Immature natural killer cell (primary cell): Measurements from ENCODE around the gene LRRC25. TPM values are rescaled to one million over a fixed set of nuclear protein-coding genes. Genes with fewer than 3 reads are reported as not detected.
A peak's percentile ranks its signal among the peaks of the same experiment; 100 is the strongest.
"Not testable (repeated sequence)": the region's sequence is repeated elsewhere in the genome, so short reads cannot be mapped to it uniquely, and the experiment has no call there.

Source experiments
- DNase-seq, 3 donors: peaks; one replicate each; pipeline ENCODE4 v3.0.0; 2022; ENCODE audit warnings: mixed read lengths in 1 of 3
- H3K27ac Mint-ChIP-seq, 6 donors: one replicate each; pipeline ENCODE4 v1.8.0; 2020; ENCODE audit warnings: mixed read lengths in 6 of 6, mild to moderate bottlenecking in 5 of 6, inconsistent platforms in 4 of 6, moderate library complexity in 3 of 6
- H3K27me3 Mint-ChIP-seq, 3 donors: one replicate each; pipeline ENCODE4 v1.8.0; 2020 to 2021; ENCODE audit warnings: low read depth in 3 of 3, mild to moderate bottlenecking in 3 of 3, mixed read lengths in 3 of 3, moderate library complexity in 3 of 3, inconsistent platforms in 1 of 3
- H3K36me3 Mint-ChIP-seq, 3 donors: one replicate each; pipeline ENCODE4 v1.8.0; 2020; ENCODE audit warnings: mixed read lengths in 3 of 3, inconsistent platforms in 2 of 3, mild to moderate bottlenecking in 2 of 3
- H3K4me1 Mint-ChIP-seq, 2 donors: one replicate each; pipeline ENCODE4 v1.8.0; 2020; ENCODE audit warnings: inconsistent platforms in 2 of 2, mild to moderate bottlenecking in 2 of 2, mixed read lengths in 2 of 2, moderate library complexity in 1 of 2
- H3K4me3 Mint-ChIP-seq, 5 donors: one replicate each; pipeline ENCODE4 v1.8.0; 2020; ENCODE audit warnings: mild to moderate bottlenecking in 5 of 5, mixed read lengths in 5 of 5, inconsistent platforms in 3 of 5, moderate library complexity in 3 of 5
- H3K9me3 Mint-ChIP-seq, 6 donors: one replicate each; pipeline ENCODE4 v1.8.0; 2020; ENCODE audit warnings: mild to moderate bottlenecking in 6 of 6, mixed read lengths in 6 of 6, inconsistent platforms in 4 of 6, moderate library complexity in 3 of 6
- polyA plus RNA-seq, 3 donors: library from polyadenylated mRNA; unstranded; fragments of 300-500 nt; fragmentation: Illumina TruSeq; gene quantifications; one replicate each; pipeline ENCODE4 v1.2.3, GENCODE V29; 2021

LRRC25 gene
- polyA plus RNA-seq, 3 donors from 2014 or later: 2.7 to 18.1 (median 7.7) TPM

DNA sequence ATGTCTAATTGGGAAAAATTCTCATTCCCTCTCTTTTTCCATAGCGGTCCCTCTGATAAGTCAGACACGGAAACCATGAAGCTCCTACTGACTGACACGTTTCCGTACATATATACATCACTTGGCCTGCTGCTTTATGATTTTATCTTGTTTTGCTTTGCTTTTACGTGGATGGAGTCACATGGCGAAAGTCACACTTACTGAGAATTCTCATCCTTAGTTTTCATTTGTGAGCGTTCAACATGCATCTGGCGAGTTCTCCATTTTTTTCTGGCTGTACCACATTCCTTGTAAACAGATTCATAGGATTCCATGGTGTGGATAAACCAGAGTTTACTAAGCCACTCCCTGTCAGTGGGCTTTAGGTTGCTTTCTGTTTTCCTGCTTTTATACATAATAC, 35.8 kb downstream of the LRRC25 start:
- H3K36me3 Mint-ChIP-seq: peaks cover 22 to 55% (median 42%) of the 10 kb centered on the region in 3 donors
- H3K27ac Mint-ChIP-seq: no peak overlapping the region
- peaks cover 0 to 2% (median 2%) of the 10 kb centered on the region in 3 donors for H3K27me3 Mint-ChIP-seq
- peaks cover 0 to 4% of the 10 kb centered on the region in 2 donors for H3K4me1 Mint-ChIP-seq
- H3K4me3 Mint-ChIP-seq: no peak overlapping the region
- no peaks in the 10 kb centered on the region for H3K9me3 Mint-ChIP-seq
- DNase-seq: no peak

GRCh38 chr19:18357041-18357440, 40.4 kb downstream of the LRRC25 start:
- H3K27ac Mint-ChIP-seq: no peak overlapping the region
- H3K9me3 Mint-ChIP-seq: no peaks in the 10 kb centered on the region
- peaks cover 22 to 38% (median 37%) of the 10 kb centered on the region in 3 donors for H3K36me3 Mint-ChIP-seq
- no peaks in the 10 kb centered on the region for H3K4me1 Mint-ChIP-seq
- H3K27me3 Mint-ChIP-seq: peaks cover 0 to 2% (median 0%) of the 10 kb centered on the region in 3 donors
- H3K4me3 Mint-ChIP-seq: no peak overlapping the region
- DNase-seq: no peak

DNA sequence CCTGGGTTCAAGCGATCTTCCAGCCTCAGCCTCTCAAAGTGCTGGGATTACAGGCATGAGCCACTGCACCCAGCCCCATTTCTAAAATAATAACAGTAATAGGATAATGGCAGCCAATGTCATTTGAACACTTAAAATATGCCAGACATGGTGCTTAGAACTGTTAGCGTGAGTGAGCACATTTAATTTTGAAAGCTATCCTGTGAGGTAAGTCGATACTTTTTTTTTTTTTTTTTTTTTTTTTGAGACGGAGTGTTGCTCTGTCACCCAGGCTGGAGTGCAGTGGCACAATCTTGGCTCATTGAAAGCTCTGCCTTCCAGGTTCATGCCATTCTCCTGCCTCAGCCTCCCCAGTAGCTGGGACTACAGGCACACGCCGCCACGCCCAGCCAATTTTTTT, 42.7 kb downstream of the LRRC25 start:
- H3K4me1 Mint-ChIP-seq, DNase-seq, H3K27ac Mint-ChIP-seq, H3K4me3 Mint-ChIP-seq, H3K27me3 Mint-ChIP-seq, H3K9me3 Mint-ChIP-seq: not testable (repeated sequence)
- H3K36me3 Mint-ChIP-seq: peaks cover 20 to 33% (median 33%) of the 10 kb centered on the region in 3 donors

DNA sequence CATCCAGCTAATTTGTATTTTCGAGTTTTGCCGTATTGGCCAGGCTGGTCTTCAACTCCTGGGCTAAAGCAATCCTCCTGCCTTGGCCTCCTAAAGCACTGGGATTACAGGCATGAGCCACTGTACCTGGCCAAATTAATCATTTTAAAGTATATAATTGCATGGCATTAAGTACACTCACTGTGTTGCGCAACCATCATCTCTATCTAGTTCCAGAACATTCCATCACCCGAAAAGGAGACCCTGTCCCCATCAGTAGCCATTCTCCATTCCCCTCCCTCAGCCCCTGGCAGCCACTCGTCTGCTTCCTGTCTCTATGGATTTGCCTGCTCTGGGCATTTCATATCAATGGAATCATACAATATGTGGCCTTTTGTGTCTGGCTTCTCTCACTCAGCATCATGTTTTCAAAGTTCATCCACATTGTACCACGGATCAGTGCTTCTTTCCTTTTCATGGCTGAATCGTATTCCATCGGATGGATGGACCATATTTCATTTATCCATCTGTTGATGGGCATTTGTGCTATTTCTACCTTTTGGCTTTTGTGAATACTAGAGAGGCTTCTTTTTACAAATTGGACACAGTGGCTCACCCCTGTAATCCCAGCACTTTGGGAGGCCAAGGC, 43.9 kb downstream of the LRRC25 start:
- Mint-ChIP-seq H3K4me1 (peaks cover 6 to 7% of the 10 kb centered on the region in 2 donors), H3K27me3 (no peaks in the 10 kb centered on the region), H3K9me3 (no peaks in the 10 kb centered on the region), H3K4me3 (no peak overlapping the region), H3K36me3 (peaks cover 13 to 30% (median 25%) of the 10 kb centered on the region in 3 donors), H3K27ac (peak overlapping the region in 2 of 6 donors; percentile 6 to 9)
- DNase-seq: no peak

GRCh38 chr19:18351544-18351943, 45.9 kb downstream of the LRRC25 start:
- Mint-ChIP-seq H3K9me3 (no peaks in the 10 kb centered on the region), H3K36me3 (peaks cover 12 to 25% (median 14%) of the 10 kb centered on the region in 3 donors), H3K4me1 (peaks cover 8 to 11% of the 10 kb centered on the region in 2 donors), H3K27ac (no peak overlapping the region), H3K4me3 (no peak overlapping the region), H3K27me3 (peaks cover 0 to 2% (median 0%) of the 10 kb centered on the region in 3 donors)
- DNase-seq: no peak

GRCh38 chr19:18350490-18350889, 46.9 kb downstream of the LRRC25 start:
- H3K4me3 Mint-ChIP-seq: no peak overlapping the region
- peaks cover 15 to 30% (median 16%) of the 10 kb centered on the region in 3 donors for H3K36me3 Mint-ChIP-seq

DNA sequence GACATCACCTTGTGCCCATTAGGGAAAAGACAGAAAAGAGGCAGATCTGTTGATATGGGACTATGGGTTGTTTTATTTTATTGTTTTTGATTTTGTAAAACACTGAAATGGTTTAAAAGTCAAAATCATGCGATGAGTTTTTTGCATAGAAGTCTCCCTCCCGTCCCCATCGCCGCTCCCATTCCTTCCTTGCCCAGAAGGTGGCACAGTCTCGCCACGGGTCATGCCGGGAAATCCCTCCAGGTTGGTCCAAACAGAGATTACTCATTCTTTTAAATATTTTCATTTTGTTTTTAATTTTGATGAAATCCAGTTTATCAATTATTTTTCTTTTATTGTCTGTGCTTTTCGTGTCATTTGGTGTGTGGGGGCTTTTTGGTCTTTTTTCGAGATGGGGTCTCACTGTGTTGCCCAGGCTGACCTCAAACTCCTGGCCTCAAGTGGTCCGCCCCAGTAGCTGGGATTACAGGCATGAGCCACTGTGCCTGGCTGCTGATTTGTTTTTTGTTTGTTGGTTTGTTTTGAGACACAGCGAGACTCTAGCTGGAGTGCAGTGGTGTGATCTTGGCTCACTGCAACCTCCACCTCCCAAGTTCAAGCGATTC, 47.8 kb downstream of the LRRC25 start:
- H3K4me1 Mint-ChIP-seq: peaks cover 15 to 22% of the 10 kb centered on the region in 2 donors
- no peaks in the 10 kb centered on the region for H3K9me3 Mint-ChIP-seq
- DNase-seq: peak; percentile 24 to 31 (median 24)
- H3K36me3 Mint-ChIP-seq: peaks cover 13 to 28% (median 14%) of the 10 kb centered on the region in 3 donors
- H3K4me3 Mint-ChIP-seq: no peak overlapping the region
- H3K27ac Mint-ChIP-seq: no peak overlapping the region
- H3K27me3 Mint-ChIP-seq: peaks cover 0 to 2% (median 0%) of the 10 kb centered on the region in 3 donors

More at GRCh38 chr19:18350490-18350889, 46.9 kb downstream of the LRRC25 start:
- Mint-ChIP-seq H3K27me3 (peaks cover 0 to 2% (median 0%) of the 10 kb centered on the region in 3 donors), H3K27ac (peak overlapping the region in 1 of 6 donors; percentile 24), H3K9me3 (no peaks in the 10 kb centered on the region), H3K4me1 (peaks cover 15 to 18% of the 10 kb centered on the region in 2 donors)
- no peak for DNase-seq

DNA sequence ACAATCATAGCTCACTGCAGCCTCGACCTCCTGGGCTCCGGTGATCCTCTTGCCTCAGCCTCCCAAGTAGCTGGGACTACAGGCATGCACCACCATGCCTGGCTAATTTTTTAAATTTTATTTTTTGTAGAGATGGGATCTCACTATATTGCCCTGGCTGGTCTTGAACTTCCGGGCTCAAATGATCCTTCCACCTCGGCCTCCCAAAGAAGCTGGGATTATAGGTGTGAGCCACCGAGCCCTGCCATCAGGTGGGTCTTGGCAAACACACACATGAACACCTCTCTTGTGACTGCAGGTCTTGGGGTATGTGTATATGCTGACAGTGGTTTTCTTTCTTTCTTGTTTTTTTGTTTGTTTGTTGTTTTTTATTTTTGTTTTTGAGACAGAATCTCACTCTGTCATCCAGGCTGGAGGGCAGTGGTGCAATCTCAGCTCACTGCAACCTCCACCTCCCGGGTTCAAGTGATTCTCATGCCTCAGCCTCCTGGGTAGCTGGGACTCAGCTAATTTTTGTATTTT, 48.5 kb downstream of the LRRC25 start:
- not testable (repeated sequence) for H3K27me3 Mint-ChIP-seq, H3K9me3 Mint-ChIP-seq, H3K4me3 Mint-ChIP-seq, DNase-seq, H3K27ac Mint-ChIP-seq
- Mint-ChIP-seq H3K4me1 (peaks cover 15 to 22% of the 10 kb centered on the region in 2 donors), H3K36me3 (peaks cover 13 to 31% (median 19%) of the 10 kb centered on the region in 3 donors)

- peak overlapping the region in 1 of 6 donors; percentile 28 for H3K27ac Mint-ChIP-seq
- H3K36me3 Mint-ChIP-seq: peaks cover 9 to 32% (median 20%) of the 10 kb centered on the region in 3 donors
- H3K4me3 Mint-ChIP-seq: no peak overlapping the region
- no peaks in the 10 kb centered on the region for H3K9me3 Mint-ChIP-seq
- H3K4me1 Mint-ChIP-seq: peaks cover 15 to 24% of the 10 kb centered on the region in 2 donors
- DNase-seq: no peak
- H3K27me3 Mint-ChIP-seq: peaks cover 0 to 2% (median 0%) of the 10 kb centered on the region in 3 donors
These were observed 49.3 kb downstream of the LRRC25 start for GRCh38 chr19:18348171-18348570.

DNA sequence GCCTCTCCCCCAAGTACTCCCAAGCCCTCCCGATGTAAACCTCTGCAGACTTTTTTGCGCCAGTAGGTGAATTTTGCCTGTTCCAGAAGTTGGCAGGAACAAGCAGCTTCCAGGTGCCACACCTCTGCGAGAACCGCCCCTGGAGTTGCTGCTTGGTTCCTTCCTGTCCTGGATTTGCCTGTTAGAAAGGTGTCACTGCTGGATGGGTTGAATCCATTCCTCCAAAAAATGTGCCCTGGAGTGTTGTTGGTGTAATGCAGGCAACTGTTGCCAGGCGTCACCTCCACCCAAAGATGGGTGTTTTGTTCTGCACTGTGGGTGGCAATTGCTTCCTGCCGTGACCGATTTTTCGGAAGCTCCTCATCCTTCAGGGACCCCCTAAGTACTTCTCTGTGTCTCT, 51.3 kb downstream of the LRRC25 start:
- Mint-ChIP-seq H3K36me3 (peaks cover 9 to 29% (median 20%) of the 10 kb centered on the region in 3 donors), H3K4me1 (peaks cover 30 to 37% of the 10 kb centered on the region in 2 donors), H3K27me3 (peaks cover 0 to 2% (median 2%) of the 10 kb centered on the region in 3 donors), H3K27ac (peak overlapping the region; percentile 19 to 84 (median 66)), H3K9me3 (no peaks in the 10 kb centered on the region), H3K4me3 (peak overlapping the region in 3 of 5 donors; percentile 0 to 40 (median 17))
- DNase-seq: peak in 1 of 3 donors; percentile 9

GRCh38 chr19:18345296-18345695, 52.1 kb downstream of the LRRC25 start:
- H3K4me1 Mint-ChIP-seq: peaks cover 31 to 37% of the 10 kb centered on the region in 2 donors
- no peaks in the 10 kb centered on the region for H3K9me3 Mint-ChIP-seq
- H3K4me3 Mint-ChIP-seq: no peak overlapping the region
- H3K36me3 Mint-ChIP-seq: peaks cover 6 to 27% (median 18%) of the 10 kb centered on the region in 3 donors
- peaks cover 0 to 2% (median 2%) of the 10 kb centered on the region in 3 donors for H3K27me3 Mint-ChIP-seq
- no peak overlapping the region for H3K27ac Mint-ChIP-seq
- no peak for DNase-seq

- H3K4me1 Mint-ChIP-seq: peaks cover 35 to 40% of the 10 kb centered on the region in 2 donors
- H3K27me3 Mint-ChIP-seq: peaks cover 0 to 2% (median 2%) of the 10 kb centered on the region in 3 donors
- peaks cover 4 to 25% (median 16%) of the 10 kb centered on the region in 3 donors for H3K36me3 Mint-ChIP-seq
- H3K4me3 Mint-ChIP-seq: no peak overlapping the region
- no peaks in the 10 kb centered on the region for H3K9me3 Mint-ChIP-seq
- no peak for DNase-seq
- H3K27ac Mint-ChIP-seq: peak overlapping the region in 1 of 6 donors; percentile 34
These were observed 52.9 kb downstream of the LRRC25 start for GRCh38 chr19:18344582-18344950.

GRCh38 chr19:18342090-18342632, 55.3 kb downstream of the LRRC25 start:
- DNase-seq: no peak
- peaks cover 0 to 3% (median 2%) of the 10 kb centered on the region in 3 donors for H3K27me3 Mint-ChIP-seq
- H3K4me1 Mint-ChIP-seq: peaks cover 33 to 35% of the 10 kb centered on the region in 2 donors
- peak overlapping the region; percentile 26 to 97 (median 90) for H3K4me3 Mint-ChIP-seq
- H3K9me3 Mint-ChIP-seq: no peaks in the 10 kb centered on the region
- peaks cover 4 to 13% (median 12%) of the 10 kb centered on the region in 3 donors for H3K36me3 Mint-ChIP-seq
- peak overlapping the region; percentile 24 to 87 (median 52) for H3K27ac Mint-ChIP-seq
